Neural cell (in vitro differentiated cells): ENCODE results near the gene SLC10A7.

Experiments used
- CTCF ChIP-seq: fragments of 450-650 bp; IDR thresholded peaks from 2 replicates; pipeline ENCODE4 v1.5.1; 2014; ENCODE audit warnings: antibody characterized with exemption, mild to moderate bottlenecking, moderate library complexity; ENCODE audit not compliant: poor library complexity, severe bottlenecking
- EP300 ChIP-seq: fragments of 450-650 bp; conservative IDR thresholded peaks from 2 replicates; pipeline ENCODE4 v1.6.1; 2014; ENCODE audit warnings: antibody characterized with exemption, mild to moderate bottlenecking, moderate library complexity; ENCODE audit not compliant: poor library complexity, severe bottlenecking
- EZH2 ChIP-seq: fragments of 200-600, 300-800 bp; shearing (Covaris generic), sonication (generic); IDR thresholded peaks from 2 replicates; pipeline ENCODE4 v1.6.1; 2014; ENCODE audit warnings: antibody characterized with exemption, low read length, borderline replicate concordance, mild to moderate bottlenecking; ENCODE audit not compliant: insufficient read depth, poor library complexity, severe bottlenecking
- POLR2AphosphoS5 ChIP-seq: IDR thresholded peaks from 2 replicates; pipeline ENCODE4 v1.6.1; 2012
- TAF1 ChIP-seq: IDR thresholded peaks from 2 replicates; pipeline ENCODE4 v1.6.1; 2012; ENCODE audit warnings: low read depth
- TF ChIP-seq, protein P1 (sequence below): IDR thresholded peaks from 2 replicates; pipeline ENCODE4 v1.6.1; 2012; ENCODE audit warnings: borderline replicate concordance

GRCh38 chr4:146299607-146300006 is 222.1 kb downstream of the SLC10A7 start:
- no peak for TF ChIP-seq EP300
- no peak for TF ChIP-seq CTCF
- TF ChIP-seq, protein P1, sequence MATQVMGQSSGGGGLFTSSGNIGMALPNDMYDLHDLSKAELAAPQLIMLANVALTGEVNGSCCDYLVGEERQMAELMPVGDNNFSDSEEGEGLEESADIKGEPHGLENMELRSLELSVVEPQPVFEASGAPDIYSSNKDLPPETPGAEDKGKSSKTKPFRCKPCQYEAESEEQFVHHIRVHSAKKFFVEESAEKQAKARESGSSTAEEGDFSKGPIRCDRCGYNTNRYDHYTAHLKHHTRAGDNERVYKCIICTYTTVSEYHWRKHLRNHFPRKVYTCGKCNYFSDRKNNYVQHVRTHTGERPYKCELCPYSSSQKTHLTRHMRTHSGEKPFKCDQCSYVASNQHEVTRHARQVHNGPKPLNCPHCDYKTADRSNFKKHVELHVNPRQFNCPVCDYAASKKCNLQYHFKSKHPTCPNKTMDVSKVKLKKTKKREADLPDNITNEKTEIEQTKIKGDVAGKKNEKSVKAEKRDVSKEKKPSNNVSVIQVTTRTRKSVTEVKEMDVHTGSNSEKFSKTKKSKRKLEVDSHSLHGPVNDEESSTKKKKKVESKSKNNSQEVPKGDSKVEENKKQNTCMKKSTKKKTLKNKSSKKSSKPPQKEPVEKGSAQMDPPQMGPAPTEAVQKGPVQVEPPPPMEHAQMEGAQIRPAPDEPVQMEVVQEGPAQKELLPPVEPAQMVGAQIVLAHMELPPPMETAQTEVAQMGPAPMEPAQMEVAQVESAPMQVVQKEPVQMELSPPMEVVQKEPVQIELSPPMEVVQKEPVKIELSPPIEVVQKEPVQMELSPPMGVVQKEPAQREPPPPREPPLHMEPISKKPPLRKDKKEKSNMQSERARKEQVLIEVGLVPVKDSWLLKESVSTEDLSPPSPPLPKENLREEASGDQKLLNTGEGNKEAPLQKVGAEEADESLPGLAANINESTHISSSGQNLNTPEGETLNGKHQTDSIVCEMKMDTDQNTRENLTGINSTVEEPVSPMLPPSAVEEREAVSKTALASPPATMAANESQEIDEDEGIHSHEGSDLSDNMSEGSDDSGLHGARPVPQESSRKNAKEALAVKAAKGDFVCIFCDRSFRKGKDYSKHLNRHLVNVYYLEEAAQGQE = no peak
- no peak for TF ChIP-seq POLR2AphosphoS5
- TF ChIP-seq EZH2 = no peak
- TF ChIP-seq TAF1 = no peak
